Astrocyte of the spinal cord (primary cell): ENCODE results near the gene CHCT1.
"Not testable (repeated sequence)": the region's sequence is repeated elsewhere in the genome, so short reads cannot be mapped to it uniquely, and the experiment has no call there.

Source experiments
- DNase-seq: peaks from one replicate; pipeline ENCODE4 v3.0.0; 2011; ENCODE audit warnings: low read depth, low spot score
- H3K4me3 ChIP-seq: 2 replicates; pipeline ENCODE4 v1.5.1; 2011; ENCODE audit warnings: low read depth, mild to moderate bottlenecking, low read length, moderate library complexity
- in situ Hi-C: cut with HindIII; loops from 2 replicates; pipeline ENCODE4 v1.10.0; 2017; ENCODE audit warnings: low sequenced_read_pairs
- TF ChIP-seq, protein P1 (sequence below): IDR thresholded peaks from 2 replicates; pipeline ENCODE4 v1.5.1; 2012; ENCODE audit warnings: low read depth, mild to moderate bottlenecking, low read length, inconsistent platforms

Gene CHCT1

GRCh38 chr17:60403523-60403810 is 18.8 kb upstream of the CHCT1 start:
- TF ChIP-seq, protein P1, sequence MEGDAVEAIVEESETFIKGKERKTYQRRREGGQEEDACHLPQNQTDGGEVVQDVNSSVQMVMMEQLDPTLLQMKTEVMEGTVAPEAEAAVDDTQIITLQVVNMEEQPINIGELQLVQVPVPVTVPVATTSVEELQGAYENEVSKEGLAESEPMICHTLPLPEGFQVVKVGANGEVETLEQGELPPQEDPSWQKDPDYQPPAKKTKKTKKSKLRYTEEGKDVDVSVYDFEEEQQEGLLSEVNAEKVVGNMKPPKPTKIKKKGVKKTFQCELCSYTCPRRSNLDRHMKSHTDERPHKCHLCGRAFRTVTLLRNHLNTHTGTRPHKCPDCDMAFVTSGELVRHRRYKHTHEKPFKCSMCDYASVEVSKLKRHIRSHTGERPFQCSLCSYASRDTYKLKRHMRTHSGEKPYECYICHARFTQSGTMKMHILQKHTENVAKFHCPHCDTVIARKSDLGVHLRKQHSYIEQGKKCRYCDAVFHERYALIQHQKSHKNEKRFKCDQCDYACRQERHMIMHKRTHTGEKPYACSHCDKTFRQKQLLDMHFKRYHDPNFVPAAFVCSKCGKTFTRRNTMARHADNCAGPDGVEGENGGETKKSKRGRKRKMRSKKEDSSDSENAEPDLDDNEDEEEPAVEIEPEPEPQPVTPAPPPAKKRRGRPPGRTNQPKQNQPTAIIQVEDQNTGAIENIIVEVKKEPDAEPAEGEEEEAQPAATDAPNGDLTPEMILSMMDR: no peak
- H3K4me3 ChIP-seq: no peak overlapping the region
- in situ Hi-C loops: no loop called here
- no peak for DNase-seq

DNA sequence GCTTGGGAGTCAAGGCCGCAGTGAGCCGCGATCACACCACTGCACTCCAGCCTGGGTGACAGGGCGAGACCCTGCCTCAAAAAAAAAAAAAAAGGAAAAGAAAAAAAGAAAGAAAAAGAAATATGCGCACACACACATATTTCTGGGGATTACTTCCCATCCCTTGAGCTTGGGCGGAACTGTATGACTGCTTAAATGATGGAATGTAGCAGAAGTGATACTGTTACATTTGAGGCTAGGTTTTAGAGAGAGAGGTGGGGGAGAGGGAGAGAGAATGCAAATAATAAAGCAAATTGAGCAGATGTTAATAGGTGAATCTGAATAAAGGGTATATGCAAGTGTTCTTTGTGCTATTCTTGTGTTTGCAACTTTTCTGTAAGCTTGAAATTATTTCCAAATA is 18.3 kb upstream of the CHCT1 start:
- TF ChIP-seq, protein P1: no peak
- DNase-seq: no peak
- H3K4me3 ChIP-seq: no peak overlapping the region
- in situ Hi-C loops: no loop called here

- in situ Hi-C loops: no loop called here
- TF ChIP-seq, protein P1: no peak
- DNase-seq: no peak
Measured at GRCh38 chr17:60406887-60407286, 15.4 kb upstream of the CHCT1 start.

GRCh38 chr17:60410001-60410400 is 12.3 kb upstream of the CHCT1 start:
- TF ChIP-seq, protein P1: no peak
- no peak for DNase-seq
- no peak overlapping the region for H3K4me3 ChIP-seq
- in situ Hi-C loops: no loop called here

More at GRCh38 chr17:60406887-60407286, 15.4 kb upstream of the CHCT1 start:
- H3K4me3 ChIP-seq: no peak overlapping the region

GRCh38 chr17:60412701-60413100 is 9.6 kb upstream of the CHCT1 start:
- in situ Hi-C loops: no loop called here
- no peak for DNase-seq
- no peak overlapping the region for H3K4me3 ChIP-seq
- TF ChIP-seq, protein P1: no peak

DNA sequence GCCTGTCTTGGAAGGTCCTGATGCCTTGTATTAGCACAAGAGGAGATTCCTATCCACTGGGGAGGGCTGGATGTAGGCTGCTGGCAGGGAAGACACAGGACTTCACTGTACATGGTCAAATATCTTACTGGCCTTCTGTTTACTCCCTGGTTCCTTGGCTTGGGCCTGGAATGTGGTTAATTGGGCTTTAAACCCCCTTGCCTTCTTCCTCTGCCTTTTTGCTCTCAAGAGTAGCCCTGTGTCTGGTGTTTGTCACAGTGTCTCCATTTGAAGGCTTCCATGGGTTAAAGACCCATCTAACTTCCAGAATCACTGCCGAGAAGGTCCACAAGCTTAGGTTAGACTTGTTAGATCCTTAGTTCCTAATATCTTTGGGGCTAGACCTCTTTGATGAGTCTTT is 7.1 kb upstream of the CHCT1 start:
- TF ChIP-seq, protein P1: no peak
- DNase-seq: no peak
- no peak overlapping the region for H3K4me3 ChIP-seq
- in situ Hi-C loops: no loop called here

DNA sequence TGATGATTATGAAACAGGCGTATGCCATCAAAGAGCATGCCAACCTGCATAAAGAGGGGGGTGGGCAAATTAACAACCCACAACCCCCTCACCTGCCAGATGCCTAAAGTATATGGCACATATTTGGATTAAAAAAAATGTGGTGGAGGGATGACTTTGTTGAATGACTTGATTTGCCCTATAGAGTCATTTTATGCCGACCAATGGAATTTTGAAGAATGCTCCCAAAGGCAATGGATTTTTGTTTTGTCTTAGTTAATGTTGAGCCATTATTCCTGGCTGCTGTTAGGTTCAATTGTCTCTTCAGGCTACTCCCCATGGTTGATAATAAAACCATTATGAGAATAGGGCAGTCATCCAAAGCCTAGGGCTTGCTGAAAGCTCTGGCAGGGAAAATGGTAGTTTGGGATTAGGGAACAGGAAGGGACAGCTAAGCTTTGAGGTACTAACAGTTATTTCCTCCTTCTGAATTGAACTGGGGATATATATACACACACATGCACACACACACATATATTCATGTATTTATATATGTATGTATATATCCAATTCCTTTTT is 5.8 kb upstream of the CHCT1 start:
- no peak overlapping the region for H3K4me3 ChIP-seq
- in situ Hi-C loops: no loop called here
- TF ChIP-seq, protein P1: no peak
- DNase-seq: no peak

DNA sequence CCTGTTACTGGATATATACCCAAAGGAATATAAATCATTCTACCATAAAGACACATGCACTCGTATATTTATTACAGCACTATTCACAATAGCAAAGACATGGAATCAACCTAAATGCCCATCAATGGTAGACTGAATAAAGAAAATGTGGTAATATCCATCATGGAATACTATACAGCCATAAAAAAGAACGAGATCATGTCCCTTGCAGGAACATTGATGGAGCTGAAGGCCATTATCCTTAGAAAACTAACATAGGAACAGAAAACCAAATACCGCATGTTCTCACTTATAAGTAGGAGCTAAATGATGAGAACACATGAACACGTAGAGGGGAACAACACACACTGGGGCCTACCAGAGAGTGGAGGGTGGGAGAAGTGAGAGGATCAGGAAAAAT is 3.3 kb upstream of the CHCT1 start:
- DNase-seq, H3K4me3 ChIP-seq, in situ Hi-C loops: not testable (repeated sequence)

DNA sequence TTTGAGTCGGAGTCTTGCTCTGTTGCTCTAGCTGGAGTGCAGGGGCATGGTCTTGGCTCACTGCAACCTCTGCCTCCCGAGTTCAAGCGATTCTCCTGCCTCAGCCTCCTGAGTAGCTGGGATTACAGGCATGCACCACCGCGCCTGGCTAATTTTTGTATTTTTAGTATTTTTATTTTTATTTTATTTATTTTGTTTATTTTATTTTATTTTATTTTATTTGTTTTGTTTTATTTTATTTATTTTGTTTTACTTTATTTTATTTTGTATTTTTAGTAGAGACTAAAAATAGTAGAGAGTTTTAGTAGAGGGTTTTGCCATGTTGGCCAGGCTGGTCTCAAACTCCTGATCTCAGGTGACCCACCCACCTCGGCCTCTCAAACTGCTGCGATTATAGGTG is 2.4 kb upstream of the CHCT1 start:
- H3K4me3 ChIP-seq, in situ Hi-C loops, DNase-seq: not testable (repeated sequence)
